NB4 (cell line): Measurements from ENCODE around the gene CTRB1.
"Not testable (repeated sequence)": the region's sequence is repeated elsewhere in the genome, so short reads cannot be mapped to it uniquely, and the experiment has no call there.

Experiments used
- CTCF ChIP-seq: IDR thresholded peaks from one replicate; pipeline ENCODE4 v1.5.1; 2012; ENCODE audit warnings: low read depth, low read length
- MAX ChIP-seq: IDR thresholded peaks from 2 replicates; pipeline ENCODE4 v1.6.1; 2011; ENCODE audit warnings: low read depth, low read length
- MYC ChIP-seq: IDR thresholded peaks from 2 replicates; pipeline ENCODE4 v1.6.1; 2011; ENCODE audit warnings: low read depth, low read length
- POLR2A ChIP-seq: IDR thresholded peaks from 2 replicates; pipeline ENCODE4 v1.6.1; 2011; ENCODE audit warnings: mild to moderate bottlenecking; ENCODE audit not compliant: insufficient read length; ENCODE audit errors: extremely low read depth

GRCh38 chr16:75242436-75243078, 23.8 kb downstream of the CTRB1 start:
- not testable (repeated sequence) for TF ChIP-seq POLR2A, CTCF, MYC, MAX
